ENCODE data around the gene CD83.

Gene CD83

GRCh38 chr6:14079971-14080370 is 37.6 kb upstream of the CD83 start:
- no peak overlapping the region for H3K4me3 ChIP-seq (ENCODE audit: low read depth, low read length)
- no peaks in the 10 kb centered on the region for H3K27me3 ChIP-seq (ENCODE audit: control insufficient read depth, insufficient read depth, low read length)
- H3K4me1 ChIP-seq (ENCODE audit: control insufficient read depth, insufficient read depth, low read length) = peaks cover 7% of the 10 kb centered on the region; the same call in 1 of the 2 replicates
- H3K27ac ChIP-seq (ENCODE audit: low read depth, low read length) = no peak overlapping the region
- H3K9me3 ChIP-seq (ENCODE audit: control insufficient read depth, insufficient read depth, low read depth, low read length) = no peaks in the 10 kb centered on the region
- H3K9ac ChIP-seq (ENCODE audit: low read length) = no peak overlapping the region
- no peaks in the 10 kb centered on the region for H3K36me3 ChIP-seq (ENCODE audit: control insufficient read depth, insufficient read depth, low read length)

- H3K9me3 ChIP-seq (ENCODE audit: control insufficient read depth, insufficient read depth, low read depth, low read length) = no peaks in the 10 kb centered on the region
- H3K27ac ChIP-seq (ENCODE audit: low read depth, low read length) = no peak overlapping the region
- no peaks in the 10 kb centered on the region for H3K27me3 ChIP-seq (ENCODE audit: control insufficient read depth, insufficient read depth, low read length)
- H3K9ac ChIP-seq (ENCODE audit: low read length) = no peak overlapping the region
- H3K4me3 ChIP-seq (ENCODE audit: low read depth, low read length) = no peak overlapping the region
- peaks cover 4% of the 10 kb centered on the region; the same call in 1 of the 2 replicates for H3K4me1 ChIP-seq (ENCODE audit: control insufficient read depth, insufficient read depth, low read length)
- no peaks in the 10 kb centered on the region for H3K36me3 ChIP-seq (ENCODE audit: control insufficient read depth, insufficient read depth, low read length)
Measured at GRCh38 chr6:14081126-14081525, 36.4 kb upstream of the CD83 start.

GRCh38 chr6:14082771-14083170 is 34.8 kb upstream of the CD83 start:
- Histone ChIP-seq H3K36me3 (ENCODE audit: control insufficient read depth, insufficient read depth, low read length) (no peaks in the 10 kb centered on the region), H3K4me3 (ENCODE audit: low read depth, low read length) (no peak overlapping the region), H3K9me3 (ENCODE audit: control insufficient read depth, insufficient read depth, low read depth, low read length) (no peaks in the 10 kb centered on the region), H3K27me3 (ENCODE audit: control insufficient read depth, insufficient read depth, low read length) (no peaks in the 10 kb centered on the region), H3K27ac (ENCODE audit: low read depth, low read length) (no peak overlapping the region), H3K4me1 (ENCODE audit: control insufficient read depth, insufficient read depth, low read length) (peaks cover 4% of the 10 kb centered on the region; the same call in 1 of the 2 replicates), H3K9ac (ENCODE audit: low read length) (no peak overlapping the region)

GRCh38 chr6:14083262-14083661 is 34.3 kb upstream of the CD83 start:
- no peak overlapping the region for H3K9ac ChIP-seq (ENCODE audit: low read length)
- H3K4me1 ChIP-seq (ENCODE audit: control insufficient read depth, insufficient read depth, low read length) = peaks cover 8% of the 10 kb centered on the region; the same call in 1 of the 2 replicates
- no peaks in the 10 kb centered on the region for H3K9me3 ChIP-seq (ENCODE audit: control insufficient read depth, insufficient read depth, low read depth, low read length)
- no peaks in the 10 kb centered on the region for H3K36me3 ChIP-seq (ENCODE audit: control insufficient read depth, insufficient read depth, low read length)
- H3K27me3 ChIP-seq (ENCODE audit: control insufficient read depth, insufficient read depth, low read length) = no peaks in the 10 kb centered on the region
- H3K27ac ChIP-seq (ENCODE audit: low read depth, low read length) = no peak overlapping the region
- H3K4me3 ChIP-seq (ENCODE audit: low read depth, low read length) = no peak overlapping the region

GRCh38 chr6:14083751-14084150 is 33.8 kb upstream of the CD83 start:
- H3K4me3 ChIP-seq (ENCODE audit: low read depth, low read length) = no peak overlapping the region
- H3K27me3 ChIP-seq (ENCODE audit: control insufficient read depth, insufficient read depth, low read length) = no peaks in the 10 kb centered on the region
- H3K4me1 ChIP-seq (ENCODE audit: control insufficient read depth, insufficient read depth, low read length) = peaks cover 12% of the 10 kb centered on the region
- H3K9ac ChIP-seq (ENCODE audit: low read length) = no peak overlapping the region
- no peak overlapping the region for H3K27ac ChIP-seq (ENCODE audit: low read depth, low read length)
- no peaks in the 10 kb centered on the region for H3K9me3 ChIP-seq (ENCODE audit: control insufficient read depth, insufficient read depth, low read depth, low read length)
- H3K36me3 ChIP-seq (ENCODE audit: control insufficient read depth, insufficient read depth, low read length) = no peaks in the 10 kb centered on the region

GRCh38 chr6:14084388-14084787 is 33.2 kb upstream of the CD83 start:
- H3K36me3 ChIP-seq (ENCODE audit: control insufficient read depth, insufficient read depth, low read length) = no peaks in the 10 kb centered on the region
- H3K4me1 ChIP-seq (ENCODE audit: control insufficient read depth, insufficient read depth, low read length) = peaks cover 16% of the 10 kb centered on the region
- no peak overlapping the region for H3K9ac ChIP-seq (ENCODE audit: low read length)
- no peaks in the 10 kb centered on the region for H3K27me3 ChIP-seq (ENCODE audit: control insufficient read depth, insufficient read depth, low read length)
- no peak overlapping the region for H3K27ac ChIP-seq (ENCODE audit: low read depth, low read length)
- no peak overlapping the region for H3K4me3 ChIP-seq (ENCODE audit: low read depth, low read length)
- H3K9me3 ChIP-seq (ENCODE audit: control insufficient read depth, insufficient read depth, low read depth, low read length) = no peaks in the 10 kb centered on the region

GRCh38 chr6:14085176-14085787 is 32.3 kb upstream of the CD83 start:
- no peaks in the 10 kb centered on the region for H3K27me3 ChIP-seq (ENCODE audit: control insufficient read depth, insufficient read depth, low read length)
- no peak overlapping the region for H3K4me3 ChIP-seq (ENCODE audit: low read depth, low read length)

GRCh38 chr6:14086701-14087100 is 30.9 kb upstream of the CD83 start:
- Histone ChIP-seq H3K27me3 (ENCODE audit: control insufficient read depth, insufficient read depth, low read length) (no peaks in the 10 kb centered on the region), H3K4me3 (ENCODE audit: low read depth, low read length) (no peak overlapping the region), H3K9ac (ENCODE audit: low read length) (no peak overlapping the region), H3K36me3 (ENCODE audit: control insufficient read depth, insufficient read depth, low read length) (no peaks in the 10 kb centered on the region), H3K4me1 (ENCODE audit: control insufficient read depth, insufficient read depth, low read length) (peaks cover 16% of the 10 kb centered on the region), H3K27ac (ENCODE audit: low read depth, low read length) (no peak overlapping the region), H3K9me3 (ENCODE audit: control insufficient read depth, insufficient read depth, low read depth, low read length) (peaks cover 9% of the 10 kb centered on the region; the same call in 1 of the 2 replicates)

More at GRCh38 chr6:14085176-14085787, 32.3 kb upstream of the CD83 start:
- Histone ChIP-seq H3K9me3 (ENCODE audit: control insufficient read depth, insufficient read depth, low read depth, low read length) (peaks cover 4% of the 10 kb centered on the region; the same call in 1 of the 2 replicates), H3K9ac (ENCODE audit: low read length) (no peak overlapping the region), H3K36me3 (ENCODE audit: control insufficient read depth, insufficient read depth, low read length) (no peaks in the 10 kb centered on the region), H3K4me1 (ENCODE audit: control insufficient read depth, insufficient read depth, low read length) (peaks cover 16% of the 10 kb centered on the region), H3K27ac (ENCODE audit: low read depth, low read length) (no peak overlapping the region)

- Histone ChIP-seq H3K4me3 (ENCODE audit: low read depth, low read length) (no peak overlapping the region), H3K27me3 (ENCODE audit: control insufficient read depth, insufficient read depth, low read length) (no peaks in the 10 kb centered on the region), H3K9ac (ENCODE audit: low read length) (no peak overlapping the region), H3K27ac (ENCODE audit: low read depth, low read length) (0 out of 2 replicates have a peak overlapping the region, but pooled peaks have one; percentile 22), H3K36me3 (ENCODE audit: control insufficient read depth, insufficient read depth, low read length) (no peaks in the 10 kb centered on the region), H3K4me1 (ENCODE audit: control insufficient read depth, insufficient read depth, low read length) (peaks cover 12% of the 10 kb centered on the region), H3K9me3 (ENCODE audit: control insufficient read depth, insufficient read depth, low read depth, low read length) (peaks cover 9% of the 10 kb centered on the region; the same call in 1 of the 2 replicates)
Measured at GRCh38 chr6:14088600-14089192, 28.9 kb upstream of the CD83 start.

- Histone ChIP-seq H3K9me3 (ENCODE audit: control insufficient read depth, insufficient read depth, low read depth, low read length) (peaks cover 9% of the 10 kb centered on the region; the same call in 1 of the 2 replicates), H3K27ac (ENCODE audit: low read depth, low read length) (no peak overlapping the region), H3K27me3 (ENCODE audit: control insufficient read depth, insufficient read depth, low read length) (no peaks in the 10 kb centered on the region), H3K4me3 (ENCODE audit: low read depth, low read length) (no peak overlapping the region), H3K36me3 (ENCODE audit: control insufficient read depth, insufficient read depth, low read length) (no peaks in the 10 kb centered on the region), H3K4me1 (ENCODE audit: control insufficient read depth, insufficient read depth, low read length) (peaks cover 12% of the 10 kb centered on the region), H3K9ac (ENCODE audit: low read length) (no peak overlapping the region)
Measured at GRCh38 chr6:14089224-14089623, 28.3 kb upstream of the CD83 start.

GRCh38 chr6:14091339-14091978 is 26.1 kb upstream of the CD83 start:
- H3K36me3 ChIP-seq (ENCODE audit: control insufficient read depth, insufficient read depth, low read length) = no peaks in the 10 kb centered on the region
- H3K9me3 ChIP-seq (ENCODE audit: control insufficient read depth, insufficient read depth, low read depth, low read length) = peaks cover 9% of the 10 kb centered on the region; the same call in 1 of the 2 replicates
- H3K4me3 ChIP-seq (ENCODE audit: low read depth, low read length) = no peak overlapping the region
- no peak overlapping the region for H3K9ac ChIP-seq (ENCODE audit: low read length)
- H3K27ac ChIP-seq (ENCODE audit: low read depth, low read length) = no peak overlapping the region
- H3K4me1 ChIP-seq (ENCODE audit: control insufficient read depth, insufficient read depth, low read length) = peaks cover 12% of the 10 kb centered on the region
- H3K27me3 ChIP-seq (ENCODE audit: control insufficient read depth, insufficient read depth, low read length) = no peaks in the 10 kb centered on the region
